ENCODE results near the gene DAPL1. TPM values are rescaled to one million over a fixed set of nuclear protein-coding genes. Genes with fewer than 3 reads are reported as not detected.

The DAPL1 gene
- total and polyA plus RNA-seq, 8 donors = 1.4 to 138 TPM; not detected in 6

GRCh38 chr2:158783923-158784322 lies 11.2 kb upstream of the DAPL1 start:
- 61 to 76% (median 73%) methylated on average over 2 of the region's 2 CpGs for WGBS, 5 donors

GRCh38 chr2:158786897-158787296 lies 8.2 kb upstream of the DAPL1 start:
- no peaks in the 10 kb centered on the region for H3K27me3 ChIP-seq
- H3K4me1 ChIP-seq = no peaks in the 10 kb centered on the region
- peaks cover 0 to 8% (median 4%) of the 10 kb centered on the region in 4 donors for H3K9me3 ChIP-seq
- TF ChIP-seq POLR2AphosphoS5 (IDR thresholded peaks at IDR 0.05) = no peak
- TF ChIP-seq, protein P1, sequence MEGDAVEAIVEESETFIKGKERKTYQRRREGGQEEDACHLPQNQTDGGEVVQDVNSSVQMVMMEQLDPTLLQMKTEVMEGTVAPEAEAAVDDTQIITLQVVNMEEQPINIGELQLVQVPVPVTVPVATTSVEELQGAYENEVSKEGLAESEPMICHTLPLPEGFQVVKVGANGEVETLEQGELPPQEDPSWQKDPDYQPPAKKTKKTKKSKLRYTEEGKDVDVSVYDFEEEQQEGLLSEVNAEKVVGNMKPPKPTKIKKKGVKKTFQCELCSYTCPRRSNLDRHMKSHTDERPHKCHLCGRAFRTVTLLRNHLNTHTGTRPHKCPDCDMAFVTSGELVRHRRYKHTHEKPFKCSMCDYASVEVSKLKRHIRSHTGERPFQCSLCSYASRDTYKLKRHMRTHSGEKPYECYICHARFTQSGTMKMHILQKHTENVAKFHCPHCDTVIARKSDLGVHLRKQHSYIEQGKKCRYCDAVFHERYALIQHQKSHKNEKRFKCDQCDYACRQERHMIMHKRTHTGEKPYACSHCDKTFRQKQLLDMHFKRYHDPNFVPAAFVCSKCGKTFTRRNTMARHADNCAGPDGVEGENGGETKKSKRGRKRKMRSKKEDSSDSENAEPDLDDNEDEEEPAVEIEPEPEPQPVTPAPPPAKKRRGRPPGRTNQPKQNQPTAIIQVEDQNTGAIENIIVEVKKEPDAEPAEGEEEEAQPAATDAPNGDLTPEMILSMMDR (IDR thresholded peaks at IDR 0.05) = no peak
- TF ChIP-seq POLR2A (IDR thresholded peaks at IDR 0.05) = no peak
- no peak for TF ChIP-seq EP300 (IDR thresholded peaks at IDR 0.05)
- H3K27ac ChIP-seq = no peak overlapping the region
- no peak overlapping the region for H3K4me3 ChIP-seq
- DNase-seq = no peak
- H3K36me3 ChIP-seq = no peaks in the 10 kb centered on the region
- intact Hi-C loops (cut with DNase I; ENCODE audit: low total_unique reads) = no loop called here
- 85 to 94% (median 89%) methylated on average over 8 of the region's 8 CpGs for WGBS, 5 donors

More at GRCh38 chr2:158783923-158784322, 11.2 kb upstream of the DAPL1 start:
- no peak for DNase-seq
- Histone ChIP-seq H3K36me3 (no peaks in the 10 kb centered on the region), H3K4me1 (no peaks in the 10 kb centered on the region), H3K9me3 (peaks cover 0 to 8% (median 4%) of the 10 kb centered on the region in 4 donors), H3K27me3 (no peaks in the 10 kb centered on the region), H3K27ac (no peak overlapping the region), H3K4me3 (no peak overlapping the region)
- no peak for TF ChIP-seq POLR2AphosphoS5 (IDR thresholded peaks at IDR 0.05)
- TF ChIP-seq, protein P1 (IDR thresholded peaks at IDR 0.05) = no peak
- TF ChIP-seq EP300 (IDR thresholded peaks at IDR 0.05) = no peak
- TF ChIP-seq POLR2A (IDR thresholded peaks at IDR 0.05) = no peak
- intact Hi-C loops (cut with DNase I; ENCODE audit: low total_unique reads) = no loop called here

DNA sequence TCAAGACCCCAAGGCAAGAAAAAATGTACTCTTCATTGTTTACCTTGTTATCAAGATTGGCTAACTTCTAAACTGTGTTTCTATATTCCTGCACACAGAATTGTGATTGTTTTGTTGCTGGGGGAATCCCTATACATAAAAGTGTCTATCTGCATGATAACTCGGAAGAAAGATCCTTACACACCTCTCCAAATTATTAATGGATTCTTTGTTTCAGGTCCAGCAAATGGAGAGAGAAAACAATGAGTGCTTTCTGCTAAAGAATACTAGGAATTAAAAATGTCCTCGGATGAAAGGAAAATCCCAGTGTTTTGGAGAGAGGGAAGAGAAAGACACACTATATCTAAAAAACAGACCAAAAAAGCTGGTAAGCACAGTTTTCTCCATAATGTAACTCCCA lies 6.2 kb upstream of the DAPL1 start:
- no peak for DNase-seq
- no peak overlapping the region for H3K27ac ChIP-seq
- no peaks in the 10 kb centered on the region for H3K36me3 ChIP-seq
- TF ChIP-seq EP300 (IDR thresholded peaks at IDR 0.05) (no peak), POLR2A (IDR thresholded peaks at IDR 0.05) (no peak), POLR2AphosphoS5 (IDR thresholded peaks at IDR 0.05) (no peak)
- TF ChIP-seq, protein P1 (IDR thresholded peaks at IDR 0.05) = no peak
- intact Hi-C loops (cut with DNase I; ENCODE audit: low total_unique reads) = no loop called here
- WGBS, 5 donors = 37 to 47% (median 45%) methylated on average over 2 of the region's 2 CpGs
- H3K27me3 ChIP-seq = no peaks in the 10 kb centered on the region
- H3K4me3 ChIP-seq = no peak overlapping the region
- no peaks in the 10 kb centered on the region for H3K4me1 ChIP-seq
- peaks cover 0 to 8% (median 4%) of the 10 kb centered on the region in 4 donors for H3K9me3 ChIP-seq

DNA sequence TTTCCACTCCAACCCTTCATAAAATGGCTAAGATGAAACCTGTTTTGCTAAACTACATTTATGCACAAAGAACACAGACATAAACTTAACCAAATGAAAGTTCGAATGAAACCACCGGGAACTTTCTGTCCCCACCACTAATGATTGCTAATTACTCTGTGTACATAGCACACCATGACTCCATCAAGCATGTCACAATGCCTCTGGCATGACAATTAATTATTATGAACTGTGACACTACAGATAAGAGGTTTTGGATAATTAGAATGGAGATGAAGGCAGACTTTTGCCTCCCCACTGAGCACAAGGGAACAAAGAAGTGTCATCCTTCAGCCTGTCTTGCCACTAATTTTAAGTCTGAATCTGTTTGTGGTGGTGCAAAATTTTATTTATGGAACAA lies 1.5 kb downstream of the DAPL1 start:
- WGBS, 5 donors = 63 to 87% (median 79%) methylated on average over 2 of the region's 2 CpGs
- TF ChIP-seq POLR2A (IDR thresholded peaks at IDR 0.05) = no peak
- no peak for TF ChIP-seq EP300 (IDR thresholded peaks at IDR 0.05)
- TF ChIP-seq POLR2AphosphoS5 (IDR thresholded peaks at IDR 0.05) = no peak
- TF ChIP-seq, protein P1 (IDR thresholded peaks at IDR 0.05) = no peak
- DNase-seq = no peak
- Histone ChIP-seq H3K9me3 (no peaks in the 10 kb centered on the region), H3K27me3 (peaks cover 0 to 5% (median 0%) of the 10 kb centered on the region in 3 donors), H3K4me3 (no peak overlapping the region), H3K27ac (no peak overlapping the region), H3K4me1 (peaks cover 0 to 8% (median 2%) of the 10 kb centered on the region in 4 donors), H3K36me3 (no peaks in the 10 kb centered on the region)
- intact Hi-C loops (cut with DNase I; ENCODE audit: low total_unique reads) = no loop called here

Data from stomach (tissue), 9 donors.